ENCODE data around the gene EIF2D. TPM values are rescaled to one million over a fixed set of nuclear protein-coding genes. Genes with fewer than 3 reads are reported as not detected.

EIF2D gene
- total and polyA plus RNA-seq, 2 of the 13 experiments (the other 11 are each of a cell fraction or from before 2014, with no cell fraction given) = 45.1 to 64.9 TPM

GRCh38 chr1:206612129-206612876 lies at the start of gene EIF2D (continued):
- TF ChIP-seq ZNF329 (CRISPR knock-in tag; IDR thresholded peaks at IDR 0.05; ENCODE audit: low read depth) (0 out of 2 replicates have a peak, but pooled peaks have one; percentile 75), CREB3 (CRISPR knock-in tag; IDR thresholded peaks at IDR 0.05) (peak; percentile 51; the same call in 1 of the 2 replicates), HNF4A (CRISPR knock-in tag; IDR thresholded peaks at IDR 0.05) (peak; percentile 45), ZKSCAN5 (CRISPR knock-in tag; IDR thresholded peaks at IDR 0.05) (no peak), MIER2 (CRISPR knock-in tag; IDR thresholded peaks at IDR 0.05) (peak; percentile 84), BORCS8-MEF2B (CRISPR knock-in tag; IDR thresholded peaks at IDR 0.05) (peak; percentile 97), FOXM1 (CRISPR knock-in tag; IDR thresholded peaks at IDR 0.05) (peak; percentile 68; the same call in 1 of the 2 replicates), ZFY (CRISPR knock-in tag; IDR thresholded peaks at IDR 0.05) (peak; percentile 100), ZNF256 (CRISPR knock-in tag; conservative IDR thresholded peaks at IDR 0.05) (peak; percentile 74; the same call in 1 of the 2 replicates), ZNF431 (CRISPR knock-in tag; IDR thresholded peaks at IDR 0.05; ENCODE audit: borderline replicate concordance, low read depth) (peak; percentile 98), ZNF496 (CRISPR knock-in tag; IDR thresholded peaks at IDR 0.05; ENCODE audit: insufficient replicate concordance) (no peak)
- TF ChIP-seq, protein P1, sequence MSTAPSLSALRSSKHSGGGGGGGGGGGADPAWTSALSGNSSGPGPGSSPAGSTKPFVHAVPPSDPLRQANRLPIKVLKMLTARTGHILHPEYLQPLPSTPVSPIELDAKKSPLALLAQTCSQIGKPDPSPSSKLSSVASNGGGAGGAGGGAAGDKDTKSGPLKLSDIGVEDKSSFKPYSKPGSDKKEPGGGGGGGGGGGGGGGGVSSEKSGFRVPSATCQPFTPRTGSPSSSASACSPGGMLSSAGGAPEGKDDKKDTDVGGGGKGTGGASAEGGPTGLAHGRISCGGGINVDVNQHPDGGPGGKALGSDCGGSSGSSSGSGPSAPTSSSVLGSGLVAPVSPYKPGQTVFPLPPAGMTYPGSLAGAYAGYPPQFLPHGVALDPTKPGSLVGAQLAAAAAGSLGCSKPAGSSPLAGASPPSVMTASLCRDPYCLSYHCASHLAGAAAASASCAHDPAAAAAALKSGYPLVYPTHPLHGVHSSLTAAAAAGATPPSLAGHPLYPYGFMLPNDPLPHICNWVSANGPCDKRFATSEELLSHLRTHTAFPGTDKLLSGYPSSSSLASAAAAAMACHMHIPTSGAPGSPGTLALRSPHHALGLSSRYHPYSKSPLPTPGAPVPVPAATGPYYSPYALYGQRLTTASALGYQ (CRISPR knock-in tag; IDR thresholded peaks at IDR 0.05) = peak; percentile 87
- TF ChIP-seq, protein P2, sequence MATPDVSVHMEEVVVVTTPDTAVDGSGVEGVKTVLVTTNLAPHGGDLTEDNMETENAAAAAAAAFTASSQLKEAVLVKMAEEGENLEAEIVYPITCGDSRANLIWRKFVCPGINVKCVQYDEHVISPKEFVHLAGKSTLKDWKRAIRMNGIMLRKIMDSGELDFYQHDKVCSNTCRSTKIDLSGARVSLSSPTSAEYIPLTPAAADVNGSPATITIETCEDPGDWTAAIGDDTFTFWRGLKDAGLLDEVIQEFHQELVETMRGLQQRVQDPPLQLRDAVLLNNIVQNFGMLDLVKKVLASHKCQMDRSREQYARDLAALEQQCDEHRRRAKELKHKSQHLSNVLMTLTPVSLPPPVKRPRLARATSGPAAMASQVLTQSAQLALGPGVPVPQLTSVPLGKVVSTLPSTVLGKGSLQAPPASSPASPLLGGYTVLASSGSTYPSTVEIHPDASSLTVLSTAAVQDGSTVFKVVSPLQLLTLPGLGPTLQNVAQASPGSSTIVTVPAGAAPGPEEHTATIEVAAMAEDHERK (CRISPR knock-in tag; IDR thresholded peaks at IDR 0.05; ENCODE audit: low read depth) = peak; percentile 42; the same call in 1 of the 2 replicates
